ENCODE measurements around the gene NLRP9.

The NLRP9 gene

DNA sequence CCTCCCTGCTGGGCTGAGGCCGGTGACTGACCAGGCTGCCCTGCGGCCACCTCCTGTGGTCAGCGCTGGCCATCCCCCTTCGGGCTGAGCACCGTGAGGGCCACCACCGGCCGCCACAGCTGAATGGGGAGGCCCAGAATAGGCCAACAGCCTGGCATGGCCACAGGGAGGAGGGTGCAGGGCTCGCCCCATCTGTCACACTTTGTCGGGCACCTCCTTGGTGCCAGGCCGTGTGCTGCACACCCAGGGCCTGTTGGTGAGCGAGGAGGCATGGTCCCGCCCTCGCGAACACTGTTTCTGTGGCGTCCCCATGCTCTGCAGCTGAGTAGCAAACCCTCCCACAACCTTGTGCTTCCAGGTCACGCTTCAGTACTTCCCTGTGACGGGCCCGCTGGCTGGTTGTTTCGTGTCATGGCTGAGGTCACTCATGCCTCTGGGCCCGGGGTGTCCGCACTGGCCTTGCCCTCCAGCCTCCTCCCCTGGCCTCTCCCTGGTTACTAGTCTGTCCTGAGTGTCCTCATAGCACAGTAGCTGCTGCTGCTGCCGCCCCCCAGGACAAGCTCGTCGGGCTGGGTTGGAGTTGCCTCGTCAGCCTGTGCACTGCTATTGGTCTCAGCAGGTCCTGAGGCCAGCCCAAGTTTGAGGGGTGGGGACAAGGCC lies 48.0 kb downstream of the NLRP9 start:
- H3K4me3 ChIP-seq (ENCODE audit: low read length), result no peak overlapping the region
- no peak for DNase-seq (ENCODE audit: low read depth, low spot score)

DNA sequence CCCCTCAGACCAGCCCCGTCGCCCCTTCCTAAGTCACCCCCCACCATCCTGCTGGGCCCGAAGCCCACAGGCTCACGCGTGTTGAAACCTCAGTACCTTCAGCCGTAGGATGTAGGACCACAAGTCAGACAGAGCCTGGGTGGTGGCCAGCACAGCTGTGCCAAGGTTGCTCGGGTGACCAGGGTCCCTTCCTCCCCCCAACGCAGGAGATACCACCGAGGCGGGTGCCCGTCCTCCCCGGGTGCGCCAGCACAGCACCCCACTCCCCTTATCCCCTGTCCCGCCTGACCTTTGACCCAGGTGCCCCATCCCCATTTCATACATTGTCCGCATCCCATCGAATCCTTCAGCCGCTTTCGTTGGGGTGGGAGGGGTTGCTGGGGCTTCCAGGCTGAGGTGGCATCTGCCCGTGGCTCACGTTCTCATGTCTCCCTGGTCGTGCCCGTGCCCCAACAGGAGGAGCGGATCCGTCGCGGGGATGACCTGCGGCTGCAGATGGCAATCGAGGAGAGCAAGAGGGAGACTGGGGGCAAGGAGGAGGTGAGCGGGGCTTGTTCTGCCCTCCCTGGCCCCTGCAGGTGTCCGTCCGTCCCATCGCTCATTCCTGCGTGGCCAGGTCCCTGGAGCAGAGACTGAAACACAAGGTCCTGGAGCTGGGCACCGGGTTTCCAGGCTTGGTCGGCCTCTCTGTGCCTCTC lies 48.6 kb downstream of the NLRP9 start:
- no peak for DNase-seq (ENCODE audit: low read depth, low spot score)

DNA sequence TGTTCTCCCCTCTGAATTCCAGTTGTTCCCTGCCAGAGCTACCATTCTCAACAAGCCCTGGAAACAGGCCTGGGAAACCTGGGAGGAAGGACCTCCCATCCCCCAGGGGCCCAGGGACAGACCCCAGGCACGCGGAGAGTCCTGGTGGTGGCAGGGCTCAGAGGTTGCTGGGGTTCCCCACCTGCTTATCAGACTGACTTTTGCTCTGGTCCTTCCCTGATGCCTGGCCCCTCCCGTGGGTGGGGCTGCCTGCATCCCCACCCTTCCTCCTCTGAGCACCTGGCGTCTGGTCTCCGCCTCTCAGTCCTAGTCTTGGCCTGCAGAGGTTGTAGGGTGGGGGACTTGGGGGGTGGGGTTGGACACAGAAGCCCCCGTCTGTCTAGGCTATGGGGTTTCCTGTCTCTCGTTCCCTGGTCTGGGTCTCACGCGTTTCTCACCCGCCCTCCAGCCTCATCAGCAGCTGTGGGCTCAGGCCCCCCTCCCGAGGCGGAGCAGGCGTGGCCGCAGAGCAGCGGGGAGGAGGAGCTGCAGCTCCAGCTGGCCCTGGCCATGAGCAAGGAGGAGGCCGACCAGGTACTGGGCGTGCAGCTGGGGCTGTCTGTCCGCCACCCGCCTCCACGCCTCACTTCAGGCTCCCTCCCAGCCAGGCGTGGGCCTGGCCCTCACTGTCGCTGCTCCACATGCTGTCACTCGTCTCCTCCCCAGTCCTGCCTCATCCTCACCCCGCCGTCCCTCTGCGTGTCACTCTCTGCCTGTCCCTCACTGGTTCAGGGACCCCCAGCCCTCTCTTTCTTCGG lies 49.6 kb downstream of the NLRP9 start:
- DNase-seq (ENCODE audit: low read depth, low spot score), result no peak
- no peak overlapping the region for H3K4me3 ChIP-seq (ENCODE audit: low read length)

More for the DNA sequence above, 48.6 kb downstream of the NLRP9 start:
- no peak overlapping the region for H3K4me3 ChIP-seq (ENCODE audit: low read length)

DNA sequence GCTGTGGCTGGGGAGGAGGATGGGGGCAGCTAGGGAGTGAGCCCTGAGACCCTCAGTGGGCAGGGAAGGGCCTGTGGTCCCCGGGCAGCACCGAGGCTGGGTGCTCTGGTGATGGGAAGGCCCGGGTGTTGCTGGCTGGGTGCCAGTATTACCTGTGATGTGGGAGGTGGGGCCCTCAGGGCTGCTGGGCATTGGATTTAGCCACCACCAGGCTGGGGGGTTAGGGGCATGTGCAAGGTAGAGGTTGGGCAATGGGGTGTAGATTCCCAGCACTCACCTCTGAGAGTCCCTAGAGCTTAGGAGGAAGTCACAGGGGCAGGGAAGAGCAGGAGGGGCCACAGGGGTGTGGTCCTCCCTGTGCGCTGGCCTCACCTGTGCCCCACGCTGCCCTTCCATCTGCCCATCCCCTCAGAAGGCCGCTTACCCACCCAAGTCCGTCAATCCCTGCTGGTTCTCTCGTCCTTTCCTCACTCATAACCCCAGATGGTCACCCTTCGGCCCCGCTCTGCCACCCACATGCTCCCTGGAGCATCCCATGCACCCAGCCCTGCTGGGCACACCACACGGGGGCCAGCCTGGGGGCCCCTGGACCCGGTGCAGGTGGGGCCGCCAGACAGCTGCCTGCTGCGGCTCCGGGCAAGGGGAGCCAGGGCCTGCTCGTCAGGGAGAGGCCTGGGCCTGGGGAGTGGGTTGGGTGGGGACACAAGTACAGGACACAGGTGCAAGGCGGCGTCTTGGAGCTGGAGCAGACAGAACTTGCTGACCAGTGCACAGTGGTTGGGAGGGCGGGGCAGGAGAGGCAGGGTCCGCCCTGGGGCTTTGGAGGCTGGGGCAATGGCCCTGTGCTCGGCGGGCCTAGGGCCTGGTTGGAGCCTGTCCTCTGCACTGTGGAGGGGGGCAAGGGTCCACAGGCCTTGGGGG lies 50.7 kb downstream of the NLRP9 start:
- no peak overlapping the region for H3K4me3 ChIP-seq (ENCODE audit: low read length)
- DNase-seq (ENCODE audit: low read depth, low spot score), result no peak

DNA sequence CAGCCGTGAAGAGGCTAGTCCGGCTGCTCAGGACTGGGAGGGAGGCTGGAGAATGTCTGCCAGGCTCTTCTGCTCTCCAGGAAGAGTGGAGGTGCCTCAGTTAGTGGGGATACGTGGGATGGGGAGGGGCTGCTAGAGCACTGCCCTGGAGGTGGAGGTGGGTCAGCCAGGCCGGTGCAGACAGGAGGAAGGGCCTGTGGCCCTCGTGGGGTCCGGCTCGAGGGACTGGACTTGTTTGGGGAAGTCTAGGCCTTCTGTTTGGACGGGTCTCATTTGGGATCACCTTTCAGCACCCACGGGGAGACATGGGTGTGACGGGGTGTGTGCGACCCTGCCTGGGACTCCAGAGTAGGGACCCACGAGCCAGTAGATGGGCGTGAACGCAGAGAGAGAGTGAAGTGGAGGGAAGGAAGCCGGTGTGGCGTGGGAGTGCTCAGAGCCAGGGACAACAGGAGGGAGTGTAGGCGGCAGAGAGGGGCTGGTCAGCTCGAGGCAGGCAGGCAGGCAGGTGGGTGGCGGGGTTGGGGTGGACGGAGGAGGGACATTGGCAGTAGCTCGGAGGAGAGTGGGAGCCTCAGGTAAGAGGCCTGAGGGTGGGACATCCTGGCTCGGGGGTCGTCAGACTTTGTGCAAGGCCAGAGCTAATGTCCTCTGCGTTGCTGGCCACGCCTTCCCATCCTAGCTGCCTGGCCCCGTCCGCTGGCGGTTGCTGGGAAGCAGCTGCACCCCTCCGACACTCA lies 51.7 kb downstream of the NLRP9 start:
- no peak overlapping the region for H3K4me3 ChIP-seq (ENCODE audit: low read length)
- no peak for DNase-seq (ENCODE audit: low read depth, low spot score)

DNA sequence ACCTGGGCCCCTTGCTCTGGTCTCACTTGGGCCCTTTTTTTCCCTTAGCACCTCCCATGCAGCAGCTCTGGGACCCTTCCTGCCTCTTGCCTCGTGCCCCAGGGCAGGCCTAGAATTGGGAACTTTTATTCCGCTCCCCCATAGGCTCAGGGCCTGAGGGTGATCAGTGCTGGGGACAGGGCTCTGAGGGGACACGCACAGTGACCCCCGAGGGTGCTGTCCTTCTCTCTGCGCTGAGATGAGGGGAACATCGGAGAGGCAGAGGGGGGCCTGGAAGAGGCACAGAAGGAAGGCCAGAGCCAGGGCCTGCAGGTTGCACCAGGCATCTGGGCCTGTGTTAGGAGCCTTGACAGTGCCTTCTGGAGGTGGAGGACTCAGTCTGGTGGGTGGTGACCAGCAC lies 52.4 kb downstream of the NLRP9 start:
- no peak overlapping the region for H3K4me3 ChIP-seq (ENCODE audit: low read length)
- DNase-seq (ENCODE audit: low read depth, low spot score), result no peak

DNA sequence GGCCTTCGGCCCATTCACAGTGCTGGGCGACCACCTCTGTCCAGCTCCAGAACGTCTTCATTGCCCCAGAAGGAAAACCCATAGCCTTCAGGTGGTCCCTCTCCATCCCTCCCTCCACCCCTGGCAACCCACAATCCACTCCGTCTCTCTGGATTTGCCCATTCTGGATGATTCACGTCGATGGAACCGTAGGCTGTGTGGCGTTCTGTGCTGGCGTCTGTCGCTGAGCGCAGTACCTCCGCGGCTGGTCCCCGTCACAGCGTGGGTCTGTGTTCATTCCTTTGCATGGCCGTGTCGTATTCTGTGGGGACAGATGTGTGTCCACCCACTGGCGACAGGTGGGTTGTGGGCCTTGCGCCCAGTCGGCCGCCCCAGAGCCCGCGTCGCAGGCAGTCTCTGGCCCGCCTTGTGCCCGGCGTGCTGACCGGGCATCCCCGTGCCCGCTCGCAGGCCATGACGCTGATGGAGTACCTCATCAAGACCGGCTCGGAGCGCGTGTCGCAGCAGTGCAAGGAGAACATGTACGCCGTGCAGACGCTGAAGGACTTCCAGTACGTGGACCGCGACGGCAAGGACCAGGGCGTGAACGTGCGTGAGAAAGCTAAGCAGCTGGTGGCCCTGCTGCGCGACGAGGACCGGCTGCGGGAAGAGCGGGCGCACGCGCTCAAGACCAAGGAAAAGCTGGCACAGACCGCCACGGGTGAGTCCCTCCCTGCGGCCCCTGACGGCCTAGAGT lies 53.1 kb downstream of the NLRP9 start:
- H3K4me3 ChIP-seq (ENCODE audit: low read length), result no peak overlapping the region
- DNase-seq (ENCODE audit: low read depth, low spot score), result no peak

DNA sequence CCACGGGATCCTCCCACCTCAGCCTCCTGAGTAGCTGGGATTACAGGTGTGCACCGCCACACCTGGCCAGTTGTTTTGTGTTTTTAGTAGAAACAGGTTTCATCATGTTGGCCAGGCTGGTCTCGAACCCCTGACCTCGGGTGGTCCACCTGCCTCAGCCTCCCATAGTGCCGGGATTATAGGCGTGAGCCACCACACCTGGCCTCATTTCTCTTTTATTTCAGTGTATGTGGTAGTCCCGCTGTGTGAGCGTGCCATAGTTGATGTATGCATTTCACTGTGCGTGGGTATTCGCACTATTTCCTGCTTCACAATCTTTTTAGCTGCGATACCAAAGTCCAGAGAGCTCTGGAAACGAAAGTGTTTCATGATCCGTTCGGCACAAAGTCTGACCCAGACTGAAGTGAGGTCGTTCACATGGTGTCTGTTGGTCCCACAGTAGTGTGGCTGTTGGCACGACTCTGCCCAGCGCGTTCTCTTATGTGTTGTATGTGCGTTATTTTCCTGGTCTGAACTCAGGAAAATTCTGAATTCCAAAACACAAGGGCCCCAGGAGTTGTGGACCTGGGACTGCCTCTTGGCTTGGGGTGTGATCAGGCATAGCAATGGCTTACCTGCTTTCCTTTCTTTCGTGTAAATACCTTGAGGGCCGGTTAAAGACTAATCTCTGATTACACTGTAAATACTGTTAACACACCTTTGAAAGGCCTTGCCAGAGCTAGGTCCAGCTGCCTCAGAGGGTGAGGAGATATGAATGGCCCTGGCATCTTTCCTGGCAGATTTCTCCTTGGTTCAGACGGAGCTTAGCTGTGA lies 54.5 kb downstream of the NLRP9 start:
- DNase-seq (ENCODE audit: low read depth, low spot score), result no peak

DNA sequence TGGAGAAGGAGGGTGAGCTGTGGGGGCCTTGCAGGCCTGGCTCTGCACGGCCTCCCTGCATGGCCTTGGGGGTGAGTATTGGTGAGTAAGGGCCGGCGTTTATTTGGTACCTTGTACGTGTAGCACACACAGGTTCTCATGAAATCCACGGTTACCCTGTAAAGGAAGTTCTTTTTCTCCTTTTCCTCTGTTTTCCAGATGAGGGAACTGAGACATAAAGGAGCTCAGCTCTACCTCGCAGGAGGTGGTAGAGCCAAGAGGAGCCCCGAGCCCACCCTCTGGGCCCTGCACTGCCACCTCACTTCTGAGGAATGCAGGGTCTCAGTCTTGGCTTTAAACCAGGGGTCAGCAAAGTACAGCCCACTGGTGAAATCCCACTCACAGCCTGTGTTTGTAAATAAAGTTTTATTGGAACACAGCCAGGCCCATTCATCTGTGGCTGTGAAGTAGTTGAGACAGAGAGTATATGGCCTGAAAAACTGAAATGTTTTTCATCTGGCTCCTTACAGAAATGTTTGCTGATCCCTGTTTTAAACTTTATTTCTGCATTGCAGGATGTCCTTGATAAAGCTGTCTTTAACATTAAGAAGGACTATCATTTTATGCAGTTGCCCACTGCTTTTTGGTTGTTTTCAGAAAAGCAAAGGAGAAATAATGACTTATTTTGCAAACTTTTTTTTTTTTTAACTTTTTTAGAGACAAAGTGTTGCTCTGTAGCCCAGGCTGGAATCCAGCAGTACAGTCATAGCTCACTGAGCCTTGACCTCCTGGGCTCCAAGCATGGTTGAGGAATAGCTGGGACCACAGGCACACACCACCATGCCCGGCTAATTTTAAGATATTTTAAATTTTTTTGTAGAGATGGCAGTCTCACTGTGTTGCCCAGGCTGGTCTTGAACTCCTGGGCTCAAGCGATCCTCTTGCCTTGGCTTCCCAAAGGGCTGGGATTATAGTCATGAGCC lies 56.8 kb downstream of the NLRP9 start:
- no peak for DNase-seq (ENCODE audit: low read depth, low spot score)
- H3K4me3 ChIP-seq (ENCODE audit: low read length), result no peak overlapping the region

More for the DNA sequence above, 54.5 kb downstream of the NLRP9 start:
- H3K4me3 ChIP-seq (ENCODE audit: low read length), result no peak overlapping the region

DNA sequence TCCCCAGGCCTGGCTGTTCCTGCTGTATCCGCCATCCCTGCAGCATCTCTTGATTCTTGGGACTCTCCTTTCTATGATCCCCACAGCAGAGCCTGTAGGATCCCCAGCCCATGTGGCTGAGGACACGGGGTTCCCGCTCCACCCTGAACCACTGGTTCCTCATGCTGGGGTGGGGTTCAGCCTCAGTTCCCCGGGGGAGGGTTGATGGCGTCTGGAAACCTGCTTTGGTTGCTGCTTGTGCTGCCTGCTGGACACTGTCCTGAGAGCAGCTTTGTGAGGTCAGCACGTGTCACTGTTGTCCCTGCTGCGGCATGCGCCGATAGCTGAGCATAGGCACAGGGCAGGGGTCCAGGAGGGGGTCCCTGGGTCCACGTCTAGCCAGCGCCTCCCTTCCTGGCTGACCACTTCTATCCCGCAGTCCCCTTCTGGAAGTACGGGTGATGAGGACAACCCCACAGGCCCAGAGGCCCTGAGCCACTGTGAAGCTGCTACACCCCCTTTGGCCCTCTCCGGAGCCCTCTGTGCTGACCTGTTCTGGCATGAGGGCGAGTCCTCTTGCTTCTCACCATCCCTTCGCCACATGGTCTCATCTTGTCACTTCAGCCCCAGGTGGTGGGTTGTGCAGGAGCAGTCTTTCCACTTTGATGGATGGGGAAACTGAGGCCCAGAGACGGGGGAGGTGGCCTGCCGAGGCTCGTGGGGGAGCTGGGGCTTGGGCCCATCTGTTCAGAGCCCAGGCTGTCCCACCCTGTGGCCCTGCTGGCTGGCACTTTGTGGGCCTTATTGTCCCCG lies 57.7 kb downstream of the NLRP9 start:
- no peak for DNase-seq (ENCODE audit: low read depth, low spot score)

DNA sequence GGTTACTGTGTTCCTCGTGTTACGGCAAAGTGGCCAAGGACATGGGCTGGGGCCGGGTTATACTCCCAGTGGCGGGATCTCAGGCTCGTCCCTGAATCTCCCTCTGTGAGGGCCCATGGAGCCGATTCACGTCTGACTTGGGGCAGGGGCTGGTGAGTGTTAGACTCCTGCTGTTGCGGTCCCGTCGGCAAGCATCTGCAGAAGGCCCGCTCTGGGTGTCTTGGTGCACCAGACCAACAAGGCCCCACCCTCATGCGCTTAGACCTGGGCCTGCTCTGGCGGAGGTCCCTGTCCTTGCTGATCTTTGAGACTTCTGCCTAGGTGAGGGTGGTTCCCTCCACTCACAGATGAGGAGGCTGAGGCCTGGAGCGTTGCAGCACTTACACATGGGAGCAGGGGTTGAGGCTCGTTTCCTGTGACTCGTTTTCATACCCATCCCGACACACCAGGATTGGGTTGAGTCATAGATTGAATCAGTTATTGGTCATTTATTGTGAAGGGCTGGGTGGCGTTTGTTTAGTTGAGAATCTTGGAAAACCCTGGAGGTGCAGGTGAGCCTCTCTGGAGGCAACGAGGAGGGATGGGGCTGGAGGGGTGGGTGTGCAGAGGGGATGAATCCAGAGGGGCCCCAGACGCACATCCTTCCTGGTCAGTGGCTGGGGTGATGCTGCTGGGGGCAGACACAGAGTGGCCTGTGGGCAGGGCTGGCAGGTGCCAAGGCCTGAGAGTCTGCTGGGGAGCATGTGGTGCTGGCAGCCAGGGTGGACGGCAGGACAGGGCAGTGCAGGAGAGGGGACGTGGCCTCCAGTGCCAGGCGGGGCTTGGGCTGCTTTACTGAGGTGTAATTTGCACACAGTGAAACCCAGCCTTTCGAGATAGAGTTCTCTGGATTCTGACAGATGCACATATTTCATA lies 58.6 kb downstream of the NLRP9 start:
- DNase-seq (ENCODE audit: low read depth, low spot score), result no peak
- no peak overlapping the region for H3K4me3 ChIP-seq (ENCODE audit: low read length)

More for the DNA sequence above, 57.7 kb downstream of the NLRP9 start:
- H3K4me3 ChIP-seq (ENCODE audit: low read length), result no peak overlapping the region

DNA sequence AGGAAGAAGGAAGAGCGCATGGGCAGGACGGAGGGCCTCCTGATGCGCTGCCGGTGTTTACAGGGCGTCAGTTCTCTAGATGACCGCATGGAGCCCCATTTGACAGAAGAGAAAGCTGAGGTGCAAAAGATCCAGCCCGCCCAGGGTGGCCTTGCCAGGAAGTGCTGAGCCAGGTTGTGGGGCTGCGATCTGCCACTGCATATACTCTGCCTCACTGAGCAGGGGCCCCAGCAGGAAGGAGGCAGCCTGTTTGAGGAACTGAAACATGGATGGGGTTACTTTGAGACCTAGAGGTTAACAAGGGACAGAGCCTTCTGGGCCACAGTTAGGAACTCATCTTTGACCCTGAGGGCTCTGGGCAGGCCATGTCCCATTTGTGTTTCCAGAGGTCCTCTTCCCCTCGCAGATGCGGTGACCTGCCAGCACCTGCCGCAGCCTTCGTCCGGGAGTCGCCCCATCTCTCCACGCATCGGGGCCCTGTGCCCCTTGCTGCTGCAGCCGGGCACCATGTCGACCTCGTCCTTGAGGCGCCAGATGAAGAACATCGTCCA lies 60.0 kb downstream of the NLRP9 start:
- DNase-seq (ENCODE audit: low read depth, low spot score), result no peak
- H3K4me3 ChIP-seq (ENCODE audit: low read length), result no peak overlapping the region

DNA sequence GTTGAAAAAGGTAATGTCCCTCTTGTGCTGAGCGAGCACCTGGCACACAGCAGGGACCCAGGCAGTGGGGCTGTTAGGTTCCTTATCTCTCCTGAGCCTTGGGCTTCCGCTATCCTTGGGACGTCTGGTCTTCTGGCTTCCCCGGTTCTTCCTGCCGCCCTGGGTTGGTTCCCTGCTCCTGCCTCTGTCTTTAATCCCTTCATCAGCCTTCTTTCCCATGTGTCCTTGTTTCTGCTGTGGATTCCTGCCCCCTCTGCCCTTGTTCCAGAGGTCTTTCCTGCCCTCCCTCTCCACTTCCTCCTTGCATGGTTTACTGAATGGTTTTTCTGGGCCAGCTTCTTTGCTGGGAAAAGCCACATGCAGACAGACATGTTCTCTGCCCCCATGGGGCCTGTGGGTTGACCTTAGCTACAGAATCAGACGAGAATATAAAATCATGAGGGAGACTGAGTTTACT lies 60.6 kb downstream of the NLRP9 start:
- no peak for DNase-seq (ENCODE audit: low read depth, low spot score)
- H3K4me3 ChIP-seq (ENCODE audit: low read length), result no peak overlapping the region
